Measurements from ENCODE around the gene VKORC1.

VKORC1 gene

GRCh38 chr16:31112711-31113110 lies 18.1 kb upstream of the VKORC1 start:
- Histone ChIP-seq H3K36me3 (ENCODE audit: control insufficient read depth, insufficient read depth, low read length) (peaks cover 41% of the 10 kb centered on the region), H3K9me3 (ENCODE audit: control insufficient read depth, low read length) (no peaks in the 10 kb centered on the region), H3K27ac (ENCODE audit: low read depth, low read length, severe bottlenecking) (no peak overlapping the region), H3K4me3 (ENCODE audit: extremely low read depth, insufficient read depth, low read length, poor library complexity, severe bottlenecking) (no peak overlapping the region), H3K4me1 (ENCODE audit: control insufficient read depth, insufficient read depth, low read length, poor library complexity, severe bottlenecking) (peaks cover 4% of the 10 kb centered on the region)
- WGBS, 2 experiments (ENCODE audit: insufficient coverage in 2 of 2): 100% methylated on average over 2 of the region's 2 CpGs

GRCh38 chr16:31111881-31112466 lies 17.4 kb upstream of the VKORC1 start:
- peaks cover 4% of the 10 kb centered on the region for H3K4me1 ChIP-seq (ENCODE audit: control insufficient read depth, insufficient read depth, low read length, poor library complexity, severe bottlenecking)

GRCh38 chr16:31110106-31111034 lies 15.8 kb upstream of the VKORC1 start:
- WGBS, 2 experiments (ENCODE audit: insufficient coverage in 2 of 2): 94 to 95% methylated on average over 25 to 26 of the region's 26 CpGs
- Histone ChIP-seq H3K4me3 (ENCODE audit: extremely low read depth, insufficient read depth, low read length, poor library complexity, severe bottlenecking) (no peak overlapping the region), H3K27ac (ENCODE audit: low read depth, low read length, severe bottlenecking) (no peak overlapping the region), H3K36me3 (ENCODE audit: control insufficient read depth, insufficient read depth, low read length) (peaks cover 41% of the 10 kb centered on the region), H3K9me3 (ENCODE audit: control insufficient read depth, low read length) (no peaks in the 10 kb centered on the region), H3K4me1 (ENCODE audit: control insufficient read depth, insufficient read depth, low read length, poor library complexity, severe bottlenecking) (peaks cover 4% of the 10 kb centered on the region)

More at GRCh38 chr16:31111881-31112466, 17.4 kb upstream of the VKORC1 start:
- 95 to 98% methylated on average over 19 to 23 of the region's 23 CpGs for WGBS, 2 experiments (ENCODE audit: insufficient coverage in 2 of 2)
- Histone ChIP-seq H3K27ac (ENCODE audit: low read depth, low read length, severe bottlenecking) (no peak overlapping the region), H3K9me3 (ENCODE audit: control insufficient read depth, low read length) (no peaks in the 10 kb centered on the region), H3K4me3 (ENCODE audit: extremely low read depth, insufficient read depth, low read length, poor library complexity, severe bottlenecking) (no peak overlapping the region), H3K36me3 (ENCODE audit: control insufficient read depth, insufficient read depth, low read length) (peaks cover 41% of the 10 kb centered on the region)

GRCh38 chr16:31109622-31110021 lies 15.0 kb upstream of the VKORC1 start:
- Histone ChIP-seq H3K4me1 (ENCODE audit: control insufficient read depth, insufficient read depth, low read length, poor library complexity, severe bottlenecking) (peaks cover 4% of the 10 kb centered on the region), H3K4me3 (ENCODE audit: extremely low read depth, insufficient read depth, low read length, poor library complexity, severe bottlenecking) (peak overlapping the region; percentile 90), H3K9me3 (ENCODE audit: control insufficient read depth, low read length) (no peaks in the 10 kb centered on the region), H3K36me3 (ENCODE audit: control insufficient read depth, insufficient read depth, low read length) (peaks cover 41% of the 10 kb centered on the region), H3K27ac (ENCODE audit: low read depth, low read length, severe bottlenecking) (no peak overlapping the region)
- 92 to 98% methylated on average over 10 to 12 of the region's 12 CpGs for WGBS, 2 experiments (ENCODE audit: insufficient coverage in 2 of 2)

GRCh38 chr16:31108794-31109558 lies 14.4 kb upstream of the VKORC1 start:
- WGBS, 2 experiments (ENCODE audit: insufficient coverage in 2 of 2): 70 to 84% methylated on average over 36 to 47 of the region's 57 CpGs
- H3K4me3 ChIP-seq (ENCODE audit: extremely low read depth, insufficient read depth, low read length, poor library complexity, severe bottlenecking): peak overlapping the region; percentile 90

GRCh38 chr16:31108035-31108793 lies 13.6 kb upstream of the VKORC1 start, which contains the start of gene BCKDK:
TSS of gene BCKDK (plus strand) at chr16:31108386. CDS start at chr16:31109224, 838 bp downstream.
- no peak within 1 kb of the TSS for H3K27ac ChIP-seq (ENCODE audit: low read depth, low read length, severe bottlenecking)
- peak within 1 kb of the TSS; percentile 90 for H3K4me3 ChIP-seq (ENCODE audit: extremely low read depth, insufficient read depth, low read length, poor library complexity, severe bottlenecking)
- H3K9me3 ChIP-seq (ENCODE audit: control insufficient read depth, low read length): no peaks in the 10 kb centered on the region
- WGBS, 2 experiments (ENCODE audit: insufficient coverage in 2 of 2): 8% methylated on average over 44 to 50 of the region's 68 CpGs
- peaks cover 37% of the 10 kb centered on the region for H3K36me3 ChIP-seq (ENCODE audit: control insufficient read depth, insufficient read depth, low read length)
- H3K4me1 ChIP-seq (ENCODE audit: control insufficient read depth, insufficient read depth, low read length, poor library complexity, severe bottlenecking): peaks cover 4% of the 10 kb centered on the region

More at GRCh38 chr16:31108794-31109558, 14.4 kb upstream of the VKORC1 start:
- H3K9me3 ChIP-seq (ENCODE audit: control insufficient read depth, low read length): no peaks in the 10 kb centered on the region
- peaks cover 40% of the 10 kb centered on the region for H3K36me3 ChIP-seq (ENCODE audit: control insufficient read depth, insufficient read depth, low read length)
- H3K4me1 ChIP-seq (ENCODE audit: control insufficient read depth, insufficient read depth, low read length, poor library complexity, severe bottlenecking): peaks cover 4% of the 10 kb centered on the region
- H3K27ac ChIP-seq (ENCODE audit: low read depth, low read length, severe bottlenecking): no peak overlapping the region

- Histone ChIP-seq H3K36me3 (ENCODE audit: control insufficient read depth, insufficient read depth, low read length) (peaks cover 31% of the 10 kb centered on the region), H3K4me1 (ENCODE audit: control insufficient read depth, insufficient read depth, low read length, poor library complexity, severe bottlenecking) (peaks cover 4% of the 10 kb centered on the region), H3K27ac (ENCODE audit: low read depth, low read length, severe bottlenecking) (no peak overlapping the region), H3K9me3 (ENCODE audit: control insufficient read depth, low read length) (no peaks in the 10 kb centered on the region), H3K4me3 (ENCODE audit: extremely low read depth, insufficient read depth, low read length, poor library complexity, severe bottlenecking) (no peak overlapping the region)
- 91% methylated on average over 5 to 6 of the region's 6 CpGs for WGBS, 2 experiments (ENCODE audit: insufficient coverage in 2 of 2)
These were observed 12.9 kb upstream of the VKORC1 start for GRCh38 chr16:31107465-31107867.

- H3K36me3 ChIP-seq (ENCODE audit: control insufficient read depth, insufficient read depth, low read length): peaks cover 24% of the 10 kb centered on the region
- peaks cover 4% of the 10 kb centered on the region for H3K4me1 ChIP-seq (ENCODE audit: control insufficient read depth, insufficient read depth, low read length, poor library complexity, severe bottlenecking)
- no peaks in the 10 kb centered on the region for H3K9me3 ChIP-seq (ENCODE audit: control insufficient read depth, low read length)
- H3K27ac ChIP-seq (ENCODE audit: low read depth, low read length, severe bottlenecking): no peak overlapping the region
- 92 to 95% methylated on average over 23 of the region's 28 CpGs for WGBS, 2 experiments (ENCODE audit: insufficient coverage in 2 of 2)
- H3K4me3 ChIP-seq (ENCODE audit: extremely low read depth, insufficient read depth, low read length, poor library complexity, severe bottlenecking): no peak overlapping the region
These were observed 12.2 kb upstream of the VKORC1 start for GRCh38 chr16:31106509-31107464.

- peaks cover 4% of the 10 kb centered on the region for H3K4me1 ChIP-seq (ENCODE audit: control insufficient read depth, insufficient read depth, low read length, poor library complexity, severe bottlenecking)
- 38 to 46% methylated on average over 24 of the region's 33 CpGs for WGBS, 2 experiments (ENCODE audit: insufficient coverage in 2 of 2)
- peaks cover 13% of the 10 kb centered on the region for H3K36me3 ChIP-seq (ENCODE audit: control insufficient read depth, insufficient read depth, low read length)
- H3K27ac ChIP-seq (ENCODE audit: low read depth, low read length, severe bottlenecking): no peak overlapping the region
- no peak overlapping the region for H3K4me3 ChIP-seq (ENCODE audit: extremely low read depth, insufficient read depth, low read length, poor library complexity, severe bottlenecking)
- no peaks in the 10 kb centered on the region for H3K9me3 ChIP-seq (ENCODE audit: control insufficient read depth, low read length)
These were observed 11.1 kb upstream of the VKORC1 start for GRCh38 chr16:31105677-31106213.
